IPS-18c (cell line): ENCODE measurements around the gene TRMT2A.

Experiments
- H3K4me3 ChIP-seq: 2 replicates; pipeline ENCODE4 v1.7.0; 2013; ENCODE audit warnings: low read depth, mild to moderate bottlenecking, low read length, moderate library complexity; ENCODE audit not compliant: insufficient read depth
- H3K9me3 ChIP-seq: one replicate; pipeline ENCODE4 v1.6.1; 2013; ENCODE audit warnings: mild to moderate bottlenecking, low read length, moderate library complexity; ENCODE audit not compliant: control insufficient read depth, insufficient read depth

Gene TRMT2A

DNA sequence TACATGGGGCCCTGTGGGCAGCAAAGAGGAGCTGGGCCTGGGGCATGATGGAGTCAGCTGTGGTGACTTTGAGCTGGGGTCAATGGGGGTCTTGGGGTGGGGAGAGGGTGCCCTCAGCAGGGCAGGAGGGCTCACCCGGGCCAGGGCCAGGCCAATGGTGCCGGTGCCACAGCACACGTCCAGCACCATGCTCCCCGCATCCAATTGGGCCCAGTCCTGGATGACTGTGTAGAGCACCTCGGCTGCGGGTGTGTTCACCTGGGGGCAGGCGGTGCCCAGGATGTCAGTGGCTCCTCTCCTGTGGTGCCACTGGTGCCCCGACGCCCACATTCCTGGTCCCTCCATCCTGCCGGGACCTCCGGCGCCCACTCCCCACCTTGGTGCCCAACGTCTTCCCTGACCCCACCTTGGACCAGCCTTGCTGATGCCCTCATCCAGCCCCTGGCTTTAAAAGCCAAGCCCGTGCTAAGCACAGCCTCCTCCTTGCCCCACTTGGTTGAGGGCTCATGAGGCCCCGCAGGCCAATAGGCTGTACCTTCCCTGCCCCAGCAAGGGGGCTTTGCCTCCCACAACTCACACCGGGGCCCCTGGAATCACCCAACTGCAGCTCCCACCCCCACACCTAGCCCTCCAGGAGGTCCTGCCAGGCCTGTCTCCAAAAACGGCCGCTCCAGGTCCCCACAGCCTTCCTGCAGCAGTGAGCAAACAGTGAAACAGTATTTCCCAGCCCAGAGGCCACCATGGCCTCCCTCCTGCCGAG, 3.3 kb downstream of the TRMT2A start:
- H3K4me3 ChIP-seq, result no peak overlapping the region
- peaks cover 3% of the 10 kb centered on the region for H3K9me3 ChIP-seq

DNA sequence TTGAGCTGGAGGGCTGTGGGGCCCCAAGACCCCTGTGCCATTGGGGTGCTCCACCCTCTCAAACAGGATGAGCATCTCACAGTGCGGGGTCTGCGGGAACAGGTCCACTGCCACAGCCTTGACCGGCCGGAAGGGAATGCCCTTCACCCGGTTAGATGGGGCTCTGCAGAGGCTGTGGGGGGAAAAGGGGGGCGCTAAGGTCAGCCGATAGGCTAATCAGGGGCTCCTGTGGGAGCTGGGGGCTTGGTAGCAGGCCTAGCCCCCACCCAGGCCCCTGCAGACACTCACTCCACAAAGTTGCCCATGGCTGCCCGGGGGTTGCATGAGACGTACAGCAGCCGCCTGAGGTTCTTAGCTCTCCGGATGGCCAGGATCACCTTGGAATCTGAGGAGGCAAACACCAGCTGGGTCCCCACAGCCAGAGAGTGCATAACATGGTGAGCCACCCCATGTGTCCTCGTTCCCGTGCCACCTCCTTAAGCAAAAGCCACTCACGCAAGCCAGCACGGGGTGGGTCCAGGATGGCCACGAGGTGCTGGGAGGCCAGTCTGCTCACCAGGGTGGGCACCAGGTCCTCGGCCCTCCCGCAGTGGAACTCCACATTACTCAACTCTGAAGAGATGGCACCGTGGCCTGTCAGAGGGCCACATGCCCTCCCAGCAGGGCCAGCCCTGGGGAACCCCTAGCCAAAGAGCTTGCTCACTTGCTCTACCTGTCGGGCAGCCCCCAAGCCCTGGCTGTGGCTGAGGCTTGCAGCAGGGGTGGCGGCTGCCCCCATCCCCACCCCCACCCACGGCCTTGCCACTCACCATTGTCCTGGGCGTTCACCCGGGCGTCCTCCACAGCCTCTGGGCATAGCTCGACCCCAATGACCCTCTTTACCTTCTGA, 4.2 kb downstream of the TRMT2A start:
- peaks cover 3% of the 10 kb centered on the region for H3K9me3 ChIP-seq
- no peak overlapping the region for H3K4me3 ChIP-seq

DNA sequence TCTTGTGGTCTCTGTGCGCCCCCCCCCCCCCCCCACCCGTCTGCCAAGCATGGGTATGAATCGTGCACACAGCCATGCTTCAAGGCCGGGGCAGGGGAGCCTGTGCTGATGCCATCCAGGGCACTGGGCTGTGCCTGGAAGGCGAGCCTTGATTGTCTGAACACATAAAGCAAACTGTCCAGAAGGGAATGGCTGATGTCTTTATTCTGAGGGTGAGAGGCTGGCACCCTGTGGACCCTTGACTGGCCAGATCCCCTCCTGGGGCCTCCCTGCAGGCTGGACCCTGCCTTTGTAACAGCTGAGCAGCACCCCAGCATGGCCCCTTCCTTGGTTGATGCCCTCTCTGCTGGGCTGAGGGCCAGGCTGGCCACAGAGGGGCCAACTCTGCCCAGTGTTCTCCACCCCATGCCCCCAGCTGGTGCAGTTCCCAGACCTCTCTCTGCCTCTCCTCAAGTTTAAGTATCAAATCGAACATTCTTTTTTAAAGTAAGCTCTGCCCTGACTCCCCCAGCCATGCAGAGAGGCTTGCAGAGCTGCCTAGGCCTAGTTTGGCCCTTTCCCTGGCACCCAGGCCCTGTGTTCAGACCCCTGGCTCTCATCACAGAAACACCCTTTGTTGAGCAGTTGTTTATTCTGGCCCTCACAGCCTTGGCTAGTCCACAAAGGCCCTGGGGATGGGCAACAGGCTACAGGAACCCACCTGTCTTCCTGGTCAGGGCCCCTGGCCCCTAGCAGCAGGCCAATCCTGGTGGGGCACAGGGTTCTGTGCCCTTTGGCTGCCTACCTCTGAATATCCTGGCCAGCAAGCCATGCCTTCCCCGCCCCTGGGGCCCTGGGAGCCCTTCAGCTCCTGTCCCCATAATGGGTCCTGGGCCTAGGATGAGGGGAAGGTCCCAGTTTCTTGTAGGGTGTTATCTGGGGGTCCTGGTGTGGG, 5.1 kb downstream of the TRMT2A start:
- H3K4me3 ChIP-seq, result no peak overlapping the region
- peaks cover 3% of the 10 kb centered on the region for H3K9me3 ChIP-seq

DNA sequence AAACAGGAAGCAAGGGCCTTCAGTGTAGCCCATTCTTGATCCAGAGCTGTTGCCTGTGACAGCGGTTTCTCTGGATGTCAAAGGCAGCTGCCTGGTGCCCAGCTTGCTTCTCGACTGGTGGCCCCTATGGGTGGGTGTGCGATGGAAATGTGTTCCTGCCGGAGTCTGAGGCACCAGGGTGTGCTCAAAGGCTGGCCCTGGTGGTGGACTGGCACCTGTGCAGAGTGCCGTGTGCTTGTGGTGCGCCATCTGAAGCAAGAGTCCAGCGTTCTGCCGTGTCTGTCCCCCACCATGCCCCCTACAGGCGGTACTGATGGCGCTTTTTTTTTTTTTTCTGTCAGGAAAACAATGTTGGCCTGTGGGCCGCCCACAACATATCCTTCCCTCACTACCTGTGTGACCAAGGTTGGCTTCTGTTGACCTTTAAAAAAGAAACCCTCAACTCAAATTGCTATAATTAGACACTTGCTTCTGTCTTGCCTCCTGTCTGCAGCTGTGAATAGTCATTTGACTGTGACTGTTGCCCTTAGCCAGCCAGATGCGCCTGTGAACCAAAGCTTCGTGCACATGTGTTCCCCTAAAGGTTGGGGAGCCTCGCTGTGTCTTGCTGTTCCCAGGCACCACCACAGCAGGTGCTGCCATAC, 5.9 kb downstream of the TRMT2A start:
- no peak overlapping the region for H3K4me3 ChIP-seq
- H3K9me3 ChIP-seq, result peaks cover 3% of the 10 kb centered on the region

DNA sequence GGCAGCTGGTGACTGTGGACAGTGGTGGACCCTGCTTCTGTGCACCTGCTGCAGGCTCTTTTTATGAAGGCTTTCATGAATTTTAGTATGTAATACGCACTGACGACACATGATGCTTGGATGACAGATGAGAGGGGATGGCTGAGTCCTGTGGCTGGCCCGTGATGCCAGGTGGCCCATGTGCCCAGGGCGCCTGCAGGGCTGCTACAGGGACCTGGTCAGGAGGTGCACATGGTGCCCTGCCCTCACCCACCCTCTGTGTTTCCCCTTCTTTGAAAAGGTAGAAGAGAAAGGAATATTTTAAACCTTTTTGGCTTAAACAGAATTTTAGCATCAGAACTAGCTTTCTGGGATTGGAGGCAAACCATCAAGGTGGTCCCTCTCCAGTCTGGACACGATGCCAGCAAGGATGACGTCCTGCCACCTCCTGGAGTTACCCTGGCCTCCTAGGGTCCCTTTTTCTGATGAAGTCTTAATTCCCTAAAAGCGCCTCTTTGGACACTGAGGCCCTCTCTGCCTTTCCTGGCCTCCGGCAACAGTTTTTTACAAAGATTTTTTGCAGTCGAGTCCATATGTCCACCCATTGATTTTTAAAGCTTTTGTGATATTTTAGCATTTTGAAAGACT, 6.6 kb downstream of the TRMT2A start:
- no peak overlapping the region for H3K4me3 ChIP-seq
- peaks cover 3% of the 10 kb centered on the region for H3K9me3 ChIP-seq

DNA sequence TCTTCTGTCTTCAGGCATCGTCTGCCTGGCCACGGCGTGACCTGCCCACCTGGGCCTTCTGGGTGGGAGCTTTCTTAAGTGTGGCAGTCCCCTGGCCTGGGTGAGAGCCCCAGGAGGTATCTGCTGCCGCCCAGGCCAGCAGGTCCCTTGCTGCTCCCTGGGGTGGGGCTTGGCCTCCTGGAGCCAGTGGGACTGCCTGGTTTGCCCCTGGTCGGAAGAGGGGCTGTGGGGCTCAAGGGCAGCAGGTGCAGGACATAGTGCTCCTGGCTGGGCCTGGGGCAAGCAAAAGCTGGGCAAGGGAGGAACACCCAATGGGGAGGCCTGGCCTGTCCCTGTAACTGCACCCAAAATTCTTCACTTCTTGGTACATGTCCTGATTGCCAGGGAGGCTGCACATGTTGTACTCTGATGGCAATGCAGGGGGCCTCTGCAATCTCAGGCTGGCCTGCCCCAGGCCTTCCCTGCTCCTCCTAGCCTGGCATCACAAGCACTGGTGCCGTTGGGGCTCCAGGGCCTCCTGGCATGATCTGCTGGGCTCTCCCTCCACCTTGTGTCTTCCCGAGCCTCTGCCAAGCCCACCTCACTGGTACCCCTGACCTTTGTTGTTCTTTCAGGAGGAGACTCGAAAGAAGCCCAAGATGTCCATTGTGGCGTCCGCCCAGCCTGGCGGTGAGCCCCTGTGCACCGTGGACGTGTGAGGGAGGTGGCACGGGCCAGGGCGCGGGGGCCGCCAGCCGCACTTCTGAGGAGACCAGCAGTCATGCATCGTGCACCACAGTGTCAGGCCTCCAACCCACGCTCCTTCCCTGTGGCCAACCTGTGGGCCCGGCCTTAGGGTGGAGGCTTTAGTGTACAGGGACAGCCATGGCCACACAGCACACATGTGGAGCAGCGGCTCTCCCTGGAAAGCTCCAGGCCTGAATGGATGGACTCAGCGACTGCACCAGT, 7.3 kb downstream of the TRMT2A start:
- peaks cover 3% of the 10 kb centered on the region for H3K9me3 ChIP-seq
- H3K4me3 ChIP-seq, result no peak overlapping the region

DNA sequence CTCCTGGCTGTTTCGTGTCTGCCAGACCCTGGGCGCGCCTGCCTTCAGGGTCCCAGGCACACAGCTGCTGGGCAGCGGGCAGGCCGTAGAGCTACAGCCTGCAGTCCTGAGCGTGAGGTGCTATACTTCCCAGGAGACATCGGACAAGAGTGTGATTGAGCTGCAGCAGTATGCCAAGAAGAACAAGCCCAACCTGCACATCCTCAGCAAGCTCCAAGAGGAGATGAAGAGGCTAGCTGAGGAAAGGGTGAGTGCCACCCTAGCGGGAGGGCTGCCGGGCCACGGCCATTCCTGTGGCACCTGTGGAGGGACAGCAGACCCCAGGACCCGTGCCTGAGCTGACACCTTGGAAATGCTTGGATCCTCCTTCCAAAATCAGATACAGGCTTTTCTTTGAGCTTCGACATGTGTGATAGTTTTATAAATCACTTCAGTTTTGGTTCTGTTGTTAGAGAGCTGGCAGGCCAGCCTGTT, 8.2 kb downstream of the TRMT2A start:
- no peak overlapping the region for H3K4me3 ChIP-seq
- H3K9me3 ChIP-seq, result peaks cover 3% of the 10 kb centered on the region

DNA sequence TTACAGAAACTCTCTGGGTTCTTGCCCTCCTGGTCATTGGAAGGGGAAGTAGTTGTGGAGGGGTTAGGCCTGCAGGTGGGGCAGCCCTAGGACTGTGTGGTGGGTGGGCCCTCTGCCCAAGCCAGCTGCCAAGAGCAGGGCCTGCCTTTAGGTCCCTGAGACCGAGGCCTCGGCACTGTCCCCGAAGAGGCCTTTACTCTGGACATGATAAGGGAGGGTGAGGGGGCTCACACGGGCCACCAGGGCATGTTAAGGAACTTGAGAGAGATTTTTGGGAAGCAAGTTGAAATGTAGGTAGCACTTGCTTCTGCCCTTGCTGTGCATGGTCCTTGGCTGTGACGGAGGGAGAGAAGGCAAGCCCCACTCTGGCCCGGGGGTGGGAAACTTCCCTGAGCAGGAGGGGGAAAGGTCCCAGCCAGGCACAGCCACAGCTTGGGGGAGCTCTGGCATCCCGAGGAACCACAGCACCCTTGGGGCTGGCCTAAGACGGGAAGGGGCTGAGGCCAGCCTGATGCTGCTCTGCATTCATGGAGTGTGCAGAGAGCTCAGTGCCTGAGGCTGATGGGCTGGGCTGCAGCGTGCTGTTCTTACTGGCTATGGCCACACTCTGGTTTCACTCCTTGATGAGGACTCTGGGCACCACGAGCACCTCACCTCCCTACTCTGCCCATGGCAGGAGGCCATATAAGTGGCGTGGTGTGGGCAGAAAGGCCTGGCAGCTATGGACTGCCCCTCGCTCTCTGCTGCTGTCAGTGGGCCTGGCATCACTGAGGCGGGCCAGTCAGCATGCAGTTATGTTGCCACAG, 8.9 kb downstream of the TRMT2A start:
- Histone ChIP-seq H3K9me3 (peaks cover 3% of the 10 kb centered on the region), H3K4me3 (no peak overlapping the region)

DNA sequence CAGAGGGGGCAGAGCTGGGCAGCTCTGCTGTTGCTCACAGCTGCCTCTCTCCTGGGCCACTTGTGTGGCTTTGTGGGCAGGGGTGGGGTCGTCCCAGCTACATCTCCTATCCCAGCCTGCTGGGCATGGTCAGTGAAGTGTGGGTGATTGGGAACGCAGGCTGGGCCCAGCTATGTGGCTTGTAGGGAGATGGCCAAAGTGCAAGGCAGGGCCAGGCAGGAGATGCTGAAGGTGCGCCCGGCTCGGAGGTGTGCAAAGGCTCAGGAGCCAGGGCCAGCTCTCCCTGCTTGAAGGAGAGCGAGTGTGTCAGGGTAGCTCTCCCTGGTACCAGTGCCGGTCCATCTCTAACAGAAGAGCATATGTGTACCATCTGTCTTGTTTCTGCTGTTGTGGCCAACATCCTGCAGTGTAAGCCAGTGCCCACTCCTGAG, 9.5 kb downstream of the TRMT2A start:
- Histone ChIP-seq H3K4me3 (no peak overlapping the region), H3K9me3 (peaks cover 3% of the 10 kb centered on the region)

DNA sequence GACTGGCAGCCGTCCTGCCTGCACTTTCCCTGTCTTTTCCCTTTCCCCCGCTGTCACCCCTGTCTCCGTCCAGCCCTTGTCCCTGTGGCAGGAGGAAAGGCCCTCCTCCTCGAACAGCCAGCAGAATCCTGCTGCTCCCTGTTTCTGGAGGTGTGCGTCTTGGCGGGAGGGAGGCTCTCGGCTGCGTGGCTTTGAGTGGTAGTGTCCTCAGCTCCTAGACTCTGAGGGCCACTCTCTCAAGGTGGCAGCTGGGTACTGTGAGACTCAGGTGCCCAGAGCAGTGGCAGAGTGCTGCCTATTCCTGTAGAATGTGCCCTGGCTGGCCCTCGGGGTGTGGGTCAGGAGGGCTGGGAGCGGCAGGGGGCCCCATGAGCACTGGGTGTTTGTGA, 10.2 kb downstream of the TRMT2A start:
- Histone ChIP-seq H3K9me3 (peaks cover 3% of the 10 kb centered on the region), H3K4me3 (no peak overlapping the region)

DNA sequence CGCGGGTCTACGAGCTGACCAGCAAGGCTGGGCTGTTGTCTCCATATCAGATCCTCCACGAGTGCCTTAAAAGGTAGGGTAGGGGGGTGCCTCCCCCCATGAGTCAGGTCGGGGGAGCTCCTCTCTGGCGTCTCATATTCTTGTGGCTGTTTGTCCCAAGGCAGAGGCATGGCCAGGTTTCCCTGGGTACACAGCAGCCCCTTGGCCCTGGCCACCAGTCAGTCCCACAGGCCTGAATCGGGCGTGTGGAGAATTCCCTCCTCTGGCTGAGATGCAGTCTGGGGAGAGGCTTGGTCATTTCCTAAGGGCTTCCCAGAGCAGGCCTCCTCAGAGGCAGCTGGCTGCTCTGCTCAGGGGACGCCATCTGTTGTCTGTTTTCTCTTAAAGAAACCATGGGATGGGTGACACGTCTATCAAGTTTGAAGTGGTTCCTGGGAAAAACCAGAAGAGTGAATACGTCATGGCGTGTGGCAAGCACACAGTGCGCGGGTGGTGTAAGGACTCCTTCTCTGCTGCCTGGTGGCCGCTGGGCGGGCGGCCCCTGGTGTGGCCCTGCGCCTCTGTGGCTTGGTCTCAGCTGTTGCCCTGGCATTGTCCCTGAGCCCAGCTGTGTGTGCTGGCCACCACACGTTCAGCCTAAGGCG, 10.7 kb downstream of the TRMT2A start:
- H3K4me3 ChIP-seq, result no peak overlapping the region

DNA sequence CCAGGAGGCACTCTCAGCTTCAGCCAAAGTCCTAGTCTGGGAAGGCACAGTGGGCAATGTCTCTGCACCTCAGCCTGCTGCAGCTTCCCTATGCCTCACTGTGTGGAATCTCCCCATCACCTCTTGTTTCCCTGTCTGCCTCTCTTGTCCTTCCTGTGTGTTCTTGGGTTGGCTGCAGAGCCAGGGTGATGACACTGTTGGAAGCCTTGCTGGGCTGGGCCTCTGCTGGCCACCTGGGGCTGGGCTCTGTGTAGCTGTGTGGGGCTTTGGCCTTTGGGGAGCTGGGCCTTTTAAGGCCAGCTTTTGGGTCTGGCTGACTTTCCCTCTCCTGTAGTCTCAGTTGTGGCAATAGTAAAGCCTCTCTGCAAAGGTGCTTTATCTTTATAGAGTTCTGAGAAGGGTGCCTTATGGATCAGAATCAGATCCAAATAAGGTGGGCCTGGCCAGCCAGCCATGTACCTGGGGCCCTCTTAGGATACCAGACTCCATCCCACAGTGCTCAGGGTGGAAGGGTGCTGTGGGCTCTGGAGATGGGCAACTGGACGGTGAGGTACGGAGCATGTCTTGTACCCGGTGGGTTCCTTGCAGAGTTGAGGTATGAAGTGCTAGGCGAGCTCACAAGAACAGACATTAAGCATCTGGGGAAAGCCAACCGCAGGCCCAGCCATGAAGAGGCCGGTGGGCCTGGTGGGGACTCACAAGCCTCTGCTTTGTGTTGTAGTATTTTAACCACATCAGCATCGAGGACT, 11.4 kb downstream of the TRMT2A start:
- H3K4me3 ChIP-seq, result no peak overlapping the region
- H3K9me3 ChIP-seq, result peaks cover 3% of the 10 kb centered on the region

More for the DNA sequence above, 10.7 kb downstream of the TRMT2A start:
- peaks cover 3% of the 10 kb centered on the region for H3K9me3 ChIP-seq

DNA sequence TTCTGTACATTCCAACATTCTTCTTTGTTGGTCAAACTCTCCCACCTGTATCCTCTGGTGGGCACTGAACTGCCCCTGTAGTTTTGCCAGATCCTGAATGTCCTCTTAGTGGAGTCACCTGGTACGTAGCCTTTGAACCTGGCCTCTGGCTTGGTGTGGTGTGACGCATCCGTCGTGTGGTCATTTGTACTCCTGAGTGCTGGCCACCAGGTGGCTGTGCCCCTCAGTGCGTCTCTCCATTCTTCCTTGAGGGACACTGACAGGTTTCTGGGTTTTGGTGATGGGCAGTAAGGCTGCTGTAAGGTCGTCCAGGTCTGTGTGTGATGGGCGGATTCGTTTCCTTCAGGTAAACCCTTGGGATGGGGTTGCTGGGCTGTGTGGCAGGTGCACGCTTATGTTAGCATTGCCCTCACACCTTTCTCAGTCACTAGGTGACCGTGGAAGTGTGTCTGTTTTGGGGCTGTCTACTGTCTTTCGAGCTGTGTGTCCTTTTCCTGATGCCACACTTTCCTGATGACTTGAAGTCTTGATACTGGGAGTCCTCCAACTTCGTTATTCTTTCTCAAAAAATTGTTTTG, 14.7 kb downstream of the TRMT2A start:
- Histone ChIP-seq H3K4me3 (no peak overlapping the region), H3K9me3 (no peaks in the 10 kb centered on the region)
